A549 treated with dexamethasone at 1 μM for 4 hours (cell line): ENCODE results near the gene PTPRJ. TPM values are rescaled to one million over a fixed set of nuclear protein-coding genes. Genes with fewer than 3 reads are reported as not detected.

ENCODE experiments used
- total RNA-seq: library from RNA; stranded (reverse); fragments of 200-300 nt; extraction: Qiagen RNA extraction; gene quantifications from 5 replicates; pipeline ENCODE4 v1.2.3, GENCODE V29; 2022

PTPRJ gene
- 51.0 to 82.2 TPM (median 77.3 TPM) in 5 replicates for total RNA-seq

DNA sequence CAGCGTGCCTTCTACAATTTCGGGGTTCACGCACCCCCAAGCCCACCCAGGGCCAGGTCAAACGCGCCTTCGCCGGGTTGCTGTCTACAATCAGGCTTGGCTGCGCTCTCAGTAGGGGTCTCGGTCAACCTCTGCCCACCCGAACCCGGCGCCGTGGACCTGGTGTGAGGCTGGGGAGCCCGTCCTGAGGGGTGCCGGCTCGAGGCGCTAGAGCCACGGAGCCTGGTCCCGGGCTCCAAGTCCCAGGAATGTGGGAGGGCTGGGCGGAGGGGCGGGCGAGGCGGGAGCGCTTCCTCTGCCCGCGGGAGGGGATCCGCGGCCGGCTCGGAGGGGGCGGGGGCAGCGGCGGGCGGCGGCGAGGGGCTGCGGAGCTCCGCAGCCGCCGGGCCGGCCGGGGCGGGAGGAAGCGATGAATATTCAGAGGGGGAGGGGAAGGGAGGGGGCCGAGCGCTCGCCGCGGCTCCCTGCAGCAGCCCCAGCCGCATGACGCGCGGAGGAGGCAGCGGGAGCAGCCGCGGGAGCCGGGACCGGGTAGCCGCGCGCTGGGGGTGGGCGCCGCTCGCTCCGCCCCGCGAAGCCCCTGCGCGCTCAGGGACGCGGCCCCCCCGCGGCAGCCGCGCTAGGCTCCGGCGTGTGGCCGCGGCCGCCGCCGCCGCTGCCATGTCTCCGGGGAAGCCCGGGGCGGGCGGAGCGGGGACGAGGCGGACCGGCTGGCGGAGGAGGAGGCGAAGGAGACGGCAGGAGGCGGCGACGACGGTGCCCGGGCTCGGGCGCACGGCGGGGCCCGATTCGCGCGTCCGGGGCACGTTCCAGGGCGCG is at the start of gene PTPRJ:
PTPRJ (plus strand) TSS at position 472 of the 819 bp plus-strand sequence. CDS start 354 bp downstream, outside the sequence.

DNA sequence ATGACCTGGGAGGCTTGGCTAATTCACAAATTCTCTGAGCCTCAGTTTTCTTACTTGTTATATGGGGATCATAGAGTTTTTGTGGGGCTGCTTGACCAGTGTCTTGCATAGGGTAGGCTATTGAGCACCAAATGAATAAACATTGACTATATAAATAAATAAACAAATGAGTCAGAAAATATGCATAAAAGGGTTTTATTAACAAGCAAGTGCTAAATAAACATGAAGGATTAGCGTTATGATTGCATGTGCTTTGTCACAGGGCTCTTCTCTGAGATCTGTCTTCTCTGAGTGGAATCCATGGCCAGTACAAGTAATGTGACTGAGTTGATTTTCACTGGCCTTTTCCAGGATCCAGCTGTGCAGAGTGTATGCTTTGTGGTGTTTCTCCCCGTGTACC is 236.2 kb downstream of the PTPRJ start, which contains the start of gene OR4B1:
OR4B1 (plus strand) TSS at position 301 of the 400 bp plus-strand sequence; CDS start at position 301, 0 bp downstream.

Other genes starting within 250 kb of the PTPRJ start
- 45.2 to 60.0 TPM (median 49.9 TPM) in 5 replicates for gene FNBP4, start 213.2 kb upstream of the PTPRJ start, total RNA-seq
- 27.0 to 35.5 TPM (median 33.0 TPM) in 5 replicates for gene NUP160, start 132.2 kb upstream of the PTPRJ start, total RNA-seq
- not detected in 5 replicates for gene OR4B1, start 236.3 kb downstream of the PTPRJ start, total RNA-seq